Frontal cortex (tissue), 4 donors: ENCODE data around the gene LYRM4. TPM values are rescaled to one million over a fixed set of nuclear protein-coding genes. Genes with fewer than 3 reads are reported as not detected.
"Not testable (repeated sequence)": the region's sequence is repeated elsewhere in the genome, so short reads cannot be mapped to it uniquely, and the experiment has no call there.

Experiments used
- DNase-seq, 2 donors: peaks; one replicate each; pipeline ENCODE4 v3.0.0; 2012; ENCODE audit warnings: low spot score in 2 of 2
- FAIRE-seq: peaks from 2 replicates; lab custom pipeline; 2012; peaks lifted over from hg19 to GRCh38; lab: Jason Lieb, UNC
- small RNA-seq: library from RNA; depleted of rRNA; stranded (forward); fragments of <200 nt; gene quantifications from one replicate; pipeline ENCODE3, GENCODE V24; 2014
- total RNA-seq: library from RNA; depleted of rRNA; stranded (reverse); fragments of >200 nt; gene quantifications from one replicate; pipeline ENCODE4 v1.2.3, GENCODE V29; 2014
- donor health status: control.
- donor health status: control.
- donor health status: control.

The LYRM4 gene
- total RNA-seq, 1 donor from 2014 or later = 14.7 TPM

DNA sequence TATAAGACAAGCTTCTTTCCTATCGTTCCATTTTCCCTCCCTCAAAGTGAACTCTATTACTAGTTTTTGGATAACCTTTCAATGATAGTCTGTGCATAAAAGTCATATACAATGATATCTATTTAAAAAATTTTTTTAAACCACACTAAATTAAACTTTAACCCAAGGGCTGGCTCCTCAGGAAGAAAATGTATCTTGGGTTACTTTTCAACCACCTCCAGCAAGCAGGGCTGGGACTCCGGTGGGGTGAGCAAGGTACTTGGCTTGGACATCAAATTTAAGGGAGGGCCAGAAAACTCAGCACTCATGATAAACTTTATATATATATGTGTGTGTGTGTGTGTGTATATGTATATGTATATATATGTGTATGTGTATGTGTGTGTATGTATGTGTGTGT, 189.5 kb downstream of the LYRM4 start:
- DNase-seq (no peak), FAIRE-seq (no peak)

DNA sequence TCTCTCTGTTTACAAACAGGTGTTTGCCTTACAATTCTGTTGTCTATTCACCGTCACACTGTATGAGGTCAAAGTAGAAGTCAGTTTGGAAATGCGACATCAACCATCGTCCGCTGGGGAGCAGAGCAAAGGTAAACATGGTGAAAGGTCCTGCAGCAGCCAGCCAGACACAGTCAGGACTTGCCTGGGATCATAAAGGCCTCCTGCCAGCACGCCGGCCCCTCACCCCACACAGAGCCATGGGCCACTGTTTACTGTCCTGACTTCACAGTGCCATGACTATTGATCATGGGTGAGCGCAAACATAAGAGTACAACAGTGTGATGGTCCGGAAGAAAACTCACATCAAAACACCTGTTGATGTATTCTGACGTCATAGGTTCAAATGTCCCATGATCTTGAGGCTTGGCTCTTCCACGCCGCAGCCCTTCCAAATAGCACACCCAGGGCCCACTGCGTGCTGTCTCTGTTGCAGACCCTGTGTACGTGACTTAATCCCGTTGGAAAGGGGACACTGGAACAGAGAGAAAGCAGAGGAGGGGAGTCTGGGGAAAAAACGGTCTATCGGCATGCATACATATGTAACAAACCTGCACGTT, 192.5 kb downstream of the LYRM4 start:
- DNase-seq (no peak), FAIRE-seq (no peak)

DNA sequence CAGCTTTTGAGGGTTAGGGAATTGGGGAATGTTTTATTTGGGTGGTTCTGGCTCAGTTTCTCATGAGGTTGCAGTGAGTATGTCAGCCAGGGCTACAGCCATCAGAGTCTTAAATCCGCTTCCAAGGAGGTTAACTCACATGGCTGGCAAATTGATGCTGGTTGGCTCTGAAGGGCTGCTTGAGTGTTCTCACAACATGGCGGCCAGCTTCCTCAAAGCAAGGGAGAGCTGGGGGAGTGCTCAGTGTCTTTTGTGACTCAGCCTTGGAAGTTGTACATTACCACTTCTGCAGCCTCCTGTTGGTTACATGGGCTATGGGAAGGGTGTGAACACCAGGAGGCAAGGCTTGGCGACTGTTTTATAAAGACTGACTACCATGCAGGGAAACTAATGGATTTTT, 193.4 kb downstream of the LYRM4 start:
- no peak for FAIRE-seq

DNA sequence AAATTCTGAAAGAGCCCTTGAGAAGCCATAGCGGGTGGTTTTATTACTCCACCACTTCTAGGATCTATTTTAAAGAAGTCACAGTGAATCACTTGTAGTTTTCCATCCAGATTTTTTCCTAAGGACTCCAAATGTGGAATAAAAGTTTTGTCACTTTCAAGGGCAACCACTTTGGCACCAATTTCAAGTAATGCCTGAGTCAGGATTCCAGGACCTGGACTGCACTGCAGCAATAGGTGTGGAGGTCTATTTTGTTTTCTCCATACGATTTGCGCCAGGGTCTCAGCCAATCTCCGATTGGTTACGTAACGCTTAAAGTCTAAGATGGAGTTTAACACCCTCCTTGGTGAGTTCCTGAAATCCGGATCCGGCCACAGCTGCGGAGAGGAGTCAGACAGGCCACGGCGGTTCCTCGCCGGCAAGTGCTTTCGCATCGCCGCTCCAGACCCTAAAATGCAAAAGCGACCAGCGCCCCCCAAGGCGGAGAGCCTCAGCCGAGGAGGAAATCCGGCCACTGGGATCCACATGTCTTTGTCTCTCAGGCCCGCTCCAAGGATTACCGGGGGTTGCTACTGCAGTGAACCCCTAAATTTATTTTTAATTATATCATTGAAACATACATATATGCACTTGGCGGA, 194.2 kb downstream of the LYRM4 start:
- FAIRE-seq = no peak

More for the DNA sequence above, 193.4 kb downstream of the LYRM4 start:
- DNase-seq = no peak

DNA sequence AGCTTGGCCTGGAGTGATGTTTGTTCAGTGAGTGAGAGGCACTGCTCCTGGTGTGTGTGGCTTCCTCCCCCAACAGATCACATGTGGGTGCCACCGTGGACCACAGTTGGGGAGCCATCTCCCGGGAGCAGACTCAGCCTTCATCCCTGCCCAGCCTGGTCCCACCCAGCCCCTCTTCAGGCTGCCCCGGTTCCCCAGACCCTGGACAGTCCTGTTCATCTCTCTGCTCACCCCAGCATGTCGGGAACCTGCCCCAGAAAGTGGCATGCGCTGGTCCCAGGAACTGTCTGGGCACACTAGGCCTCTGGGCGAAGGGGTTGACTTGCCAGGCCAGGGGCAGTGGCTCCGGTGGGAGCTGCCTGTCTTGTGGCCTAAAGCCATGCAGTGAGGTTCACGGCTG, 197.1 kb downstream of the LYRM4 start:
- FAIRE-seq (no peak), DNase-seq (no peak)

More for the DNA sequence above, 194.2 kb downstream of the LYRM4 start:
- DNase-seq = no peak

DNA sequence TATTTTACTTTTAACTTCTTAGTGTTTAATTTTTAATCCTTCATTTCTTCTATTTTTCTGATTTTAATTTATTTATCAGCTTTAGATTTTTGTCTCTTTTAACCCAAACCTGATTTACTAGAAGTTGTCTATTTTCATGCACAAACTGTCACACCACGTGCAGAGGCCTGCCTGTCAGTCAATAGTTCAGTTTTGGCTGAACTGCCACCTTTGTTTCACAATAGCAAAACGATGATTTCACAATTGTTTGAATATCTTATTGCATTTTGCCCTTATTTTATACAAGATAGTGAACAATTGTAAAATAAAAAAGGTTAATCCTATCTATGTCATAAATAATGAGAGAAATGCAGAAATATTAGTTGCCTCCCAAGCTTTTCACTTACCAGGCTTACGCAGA, 199.6 kb downstream of the LYRM4 start:
- no peak for FAIRE-seq
- DNase-seq = no peak

DNA sequence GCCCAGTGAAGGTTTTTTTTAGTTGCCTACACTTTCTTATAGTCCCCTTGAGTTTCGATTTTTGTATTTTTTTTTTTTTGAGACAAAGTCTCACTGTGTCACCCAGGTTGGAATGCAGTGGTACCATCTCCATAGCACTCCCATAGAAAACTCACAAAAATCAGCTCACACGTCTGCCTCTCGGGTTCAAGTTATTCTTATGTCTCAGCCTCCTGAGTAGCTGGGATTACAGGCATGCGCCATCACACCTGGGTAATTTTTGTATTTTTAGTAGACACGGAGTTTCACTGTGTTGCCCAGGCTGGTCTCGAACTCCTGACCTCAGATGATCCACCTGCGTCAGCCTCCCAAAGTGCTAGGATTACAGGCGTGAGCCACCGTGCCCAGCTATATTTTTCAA, 200.3 kb downstream of the LYRM4 start:
- not testable (repeated sequence) for DNase-seq, FAIRE-seq

DNA sequence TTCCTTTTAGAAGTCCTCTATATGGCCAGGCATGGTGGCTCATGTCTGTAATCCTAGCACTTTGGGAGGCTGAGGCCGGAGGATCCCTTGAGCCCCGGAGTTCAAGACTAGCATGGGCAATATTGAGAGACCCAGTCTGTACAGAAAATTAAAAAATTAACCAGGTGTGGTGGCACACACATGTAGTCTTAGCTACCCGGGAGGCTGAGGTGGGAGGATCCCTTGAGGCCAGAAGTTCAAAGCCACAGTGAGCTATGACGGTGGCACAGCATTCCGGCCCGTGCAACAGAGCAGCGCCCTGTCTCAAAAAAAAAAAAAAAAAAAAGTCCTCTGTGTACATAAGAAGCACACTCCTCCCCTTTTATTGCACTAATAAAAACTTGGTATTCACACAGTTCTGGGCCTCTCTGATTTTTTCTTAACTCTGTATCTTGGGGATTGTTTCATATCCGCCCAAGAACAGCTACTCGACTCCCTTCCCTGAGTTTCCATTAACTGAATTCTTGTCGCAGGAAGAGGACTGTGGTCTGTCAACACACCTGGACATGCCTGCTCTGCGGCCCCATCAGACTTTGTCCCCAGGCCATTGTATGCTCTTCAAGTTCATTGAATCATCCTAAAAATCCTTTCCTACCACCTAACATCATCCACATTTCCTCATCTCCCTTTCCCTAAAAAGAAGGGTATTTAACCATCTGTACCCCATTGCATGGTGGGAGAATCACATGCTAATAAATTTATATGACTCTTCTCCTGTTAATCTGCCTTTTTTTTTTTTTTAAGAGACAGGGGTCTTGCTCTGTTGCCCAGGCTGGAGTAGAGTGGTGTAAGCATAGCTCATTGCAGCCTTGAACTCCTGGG, 201.5 kb downstream of the LYRM4 start:
- FAIRE-seq (no peak), DNase-seq (no peak)

Small RNA genes lying within 50 kb of the gene (small RNA-seq; reads per million reads assigned to genes)
- gene MIR3691 = not detected

Other genes starting within 250 kb of the LYRM4 start
- gene PPP1R3G, start 175.6 kb downstream of the LYRM4 start, total RNA-seq = 1.6 TPM
- gene FARS2, start 563 bp upstream of the LYRM4 start, total RNA-seq = 19.6 TPM